IPS-20b (cell line): ENCODE results near the gene CRYBA1.
A peak's percentile ranks its signal among the peaks of the same experiment; 100 is the strongest.
"Not testable (repeated sequence)": the region's sequence is repeated elsewhere in the genome, so short reads cannot be mapped to it uniquely, and the experiment has no call there.

Experiments
- H3K27ac ChIP-seq: one replicate; pipeline ENCODE4 v1.5.1; 2013; ENCODE audit warnings: low read length
- H3K27me3 ChIP-seq: 2 replicates; pipeline ENCODE4 v1.6.1; 2013; ENCODE audit warnings: mild to moderate bottlenecking, low read length, inconsistent platforms; ENCODE audit not compliant: insufficient read depth
- H3K36me3 ChIP-seq: 2 replicates; pipeline ENCODE4 v1.6.1; 2013; ENCODE audit warnings: low read depth, mild to moderate bottlenecking, inconsistent platforms, low read length, moderate library complexity; ENCODE audit not compliant: insufficient read depth
- H3K4me1 ChIP-seq: 2 replicates; pipeline ENCODE4 v1.6.1; 2013; ENCODE audit warnings: mild to moderate bottlenecking, control low read depth, inconsistent platforms, low read length, moderate library complexity; ENCODE audit not compliant: insufficient read depth
- H3K4me3 ChIP-seq: 2 replicates; pipeline ENCODE4 v1.5.1; 2013; ENCODE audit warnings: mild to moderate bottlenecking, low read length, inconsistent platforms
- H3K9ac ChIP-seq: 2 replicates; pipeline ENCODE4 v1.6.1; 2013; ENCODE audit warnings: low read depth, mild to moderate bottlenecking, inconsistent platforms, low read length, moderate library complexity
- H3K9me3 ChIP-seq: 2 replicates; pipeline ENCODE4 v1.6.1; 2013; ENCODE audit warnings: mild to moderate bottlenecking, low read depth, low read length, inconsistent platforms; ENCODE audit not compliant: insufficient read depth

CRYBA1 gene

DNA sequence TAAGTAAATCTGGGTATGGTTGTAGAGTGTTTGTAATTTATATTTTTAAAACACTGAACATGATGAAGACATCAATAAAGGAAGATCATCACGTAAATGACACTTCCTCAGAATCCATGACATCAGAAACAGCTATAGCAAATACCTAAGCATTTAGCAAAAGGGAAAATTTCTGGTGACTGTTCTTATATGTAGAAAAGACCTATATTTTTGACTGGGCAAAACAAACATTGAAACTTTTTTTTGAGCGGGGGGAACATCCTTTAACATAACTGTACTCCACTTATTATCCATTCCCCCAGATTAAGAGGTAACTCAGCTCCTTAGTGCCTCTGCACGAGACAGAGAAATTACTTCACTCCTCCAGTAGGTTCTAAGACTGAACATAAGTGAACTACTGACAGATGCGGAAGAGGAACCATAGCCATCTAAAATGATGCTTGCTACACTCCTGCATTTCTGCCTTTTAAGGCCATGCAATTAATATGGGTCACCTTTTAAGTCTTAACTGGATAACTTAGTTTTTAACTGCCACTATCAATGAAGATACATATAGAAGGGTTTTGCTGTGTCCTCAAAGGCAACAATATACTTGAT lies 9.4 kb downstream of the CRYBA1 start:
- Histone ChIP-seq H3K9me3 (no peaks in the 10 kb centered on the region), H3K27ac (no peak overlapping the region), H3K36me3 (peaks cover 34% of the 10 kb centered on the region), H3K4me3 (no peak overlapping the region), H3K27me3 (no peaks in the 10 kb centered on the region), H3K9ac (no peak overlapping the region), H3K4me1 (no peaks in the 10 kb centered on the region; the same call in 1 of the 2 replicates)

- Histone ChIP-seq H3K36me3 (peaks cover 43% of the 10 kb centered on the region), H3K4me3 (no peak overlapping the region), H3K27me3 (no peaks in the 10 kb centered on the region), H3K9ac (no peak overlapping the region), H3K9me3 (no peaks in the 10 kb centered on the region), H3K27ac (no peak overlapping the region), H3K4me1 (no peaks in the 10 kb centered on the region; the same call in 1 of the 2 replicates)
Measured at GRCh38 chr17:29256735-29257466, 10.2 kb downstream of the CRYBA1 start.

- Histone ChIP-seq H3K36me3 (peaks cover 51% of the 10 kb centered on the region), H3K27ac (no peak overlapping the region), H3K9me3 (no peaks in the 10 kb centered on the region), H3K4me3 (no peak overlapping the region), H3K4me1 (no peaks in the 10 kb centered on the region; the same call in 1 of the 2 replicates), H3K27me3 (no peaks in the 10 kb centered on the region), H3K9ac (no peak overlapping the region)
Measured at GRCh38 chr17:29257756-29258155, 11.1 kb downstream of the CRYBA1 start.

DNA sequence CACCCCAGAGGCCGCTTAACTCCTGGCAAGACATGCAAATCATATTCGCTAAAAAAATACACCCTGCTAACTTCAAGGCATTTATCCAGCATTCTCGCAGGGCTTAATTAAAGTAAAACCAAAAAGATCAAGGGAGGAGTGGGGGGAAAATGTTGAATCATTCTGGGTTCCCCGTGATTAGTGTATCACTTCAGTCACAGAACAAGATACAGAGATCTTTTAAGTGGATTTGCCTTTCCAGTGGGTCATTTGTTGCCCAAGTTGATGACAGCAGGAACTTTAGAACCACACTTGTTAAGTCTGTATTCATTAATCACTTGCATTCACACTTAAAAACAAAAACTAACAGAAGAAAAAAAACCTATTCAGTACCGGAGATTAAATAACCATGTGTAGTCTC lies 17.3 kb downstream of the CRYBA1 start:
- Histone ChIP-seq H3K27ac (no peak overlapping the region), H3K4me1 (no peaks in the 10 kb centered on the region; the same call in 1 of the 2 replicates), H3K9ac (no peak overlapping the region), H3K4me3 (no peak overlapping the region), H3K9me3 (no peaks in the 10 kb centered on the region), H3K36me3 (peaks cover 88% of the 10 kb centered on the region), H3K27me3 (no peaks in the 10 kb centered on the region)

GRCh38 chr17:29271980-29272379 lies 25.3 kb downstream of the CRYBA1 start:
- peaks cover 77% of the 10 kb centered on the region for H3K36me3 ChIP-seq
- H3K9me3 ChIP-seq, H3K27me3 ChIP-seq, H3K9ac ChIP-seq, H3K4me1 ChIP-seq, H3K4me3 ChIP-seq, H3K27ac ChIP-seq: not testable (repeated sequence)

- Histone ChIP-seq H3K4me3 (no peak overlapping the region), H3K27me3 (no peaks in the 10 kb centered on the region), H3K4me1 (no peaks in the 10 kb centered on the region), H3K27ac (no peak overlapping the region), H3K9ac (no peak overlapping the region), H3K9me3 (no peaks in the 10 kb centered on the region), H3K36me3 (peaks cover 77% of the 10 kb centered on the region)
Measured at GRCh38 chr17:29273924-29274323, 27.3 kb downstream of the CRYBA1 start.

DNA sequence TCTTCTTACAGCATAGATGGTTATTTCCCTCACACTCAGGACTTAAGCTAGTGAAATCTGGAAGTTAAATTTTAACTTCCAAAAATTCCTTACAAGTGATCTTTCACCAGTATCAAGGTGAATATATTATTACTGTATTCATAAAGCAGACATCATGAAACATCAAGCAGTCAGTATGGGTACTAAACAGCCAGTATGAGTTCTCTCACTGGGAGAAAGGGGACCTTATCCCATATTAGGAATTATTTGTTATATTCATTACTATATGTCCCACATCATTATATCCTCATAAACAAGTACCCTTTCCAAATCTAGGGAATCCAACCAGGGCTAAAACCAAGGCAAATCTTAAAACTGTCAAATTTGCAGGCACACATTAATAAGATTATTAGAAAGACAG lies 32.0 kb downstream of the CRYBA1 start:
- H3K27ac ChIP-seq, result no peak overlapping the region
- no peak overlapping the region for H3K9ac ChIP-seq
- no peaks in the 10 kb centered on the region for H3K9me3 ChIP-seq
- H3K4me1 ChIP-seq, result no peaks in the 10 kb centered on the region
- H3K27me3 ChIP-seq, result no peaks in the 10 kb centered on the region
- H3K4me3 ChIP-seq, result no peak overlapping the region
- peaks cover 85% of the 10 kb centered on the region for H3K36me3 ChIP-seq

DNA sequence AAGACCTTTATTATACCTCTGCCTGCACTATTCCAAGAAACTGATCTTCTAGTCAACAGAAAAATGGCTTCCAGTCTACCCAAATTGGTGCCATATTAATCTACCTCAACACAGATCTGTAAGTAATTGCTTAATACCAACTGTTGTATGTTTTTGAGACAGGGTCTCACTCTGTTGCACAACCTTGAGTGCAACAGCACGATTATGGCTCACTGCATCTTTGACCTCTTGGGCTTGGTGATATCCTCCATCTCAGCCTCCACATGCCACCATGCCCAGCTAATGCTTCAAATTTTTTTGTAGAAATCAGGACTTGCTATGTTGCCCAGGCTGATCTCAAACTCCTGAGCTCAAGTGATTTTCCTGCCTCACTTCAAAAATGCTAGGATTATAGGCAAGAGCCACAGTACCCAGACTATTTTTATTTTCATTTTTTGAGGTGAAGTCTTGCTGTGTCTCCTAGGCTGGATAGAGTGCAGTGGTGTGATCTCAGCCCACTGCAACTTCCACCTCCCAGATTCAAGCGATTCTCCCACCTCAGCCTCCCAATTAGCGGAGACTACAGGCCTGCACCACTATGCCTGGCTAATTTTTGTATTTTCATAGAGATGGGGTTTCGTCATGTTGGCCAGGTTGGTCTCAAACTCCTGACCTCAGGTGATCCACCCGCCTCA lies 32.9 kb downstream of the CRYBA1 start:
- H3K9me3 ChIP-seq, result no peaks in the 10 kb centered on the region
- H3K27me3 ChIP-seq, result no peaks in the 10 kb centered on the region
- H3K4me1 ChIP-seq, result no peaks in the 10 kb centered on the region
- no peak overlapping the region for H3K27ac ChIP-seq
- H3K4me3 ChIP-seq, result no peak overlapping the region
- H3K36me3 ChIP-seq, result peaks cover 83% of the 10 kb centered on the region
- H3K9ac ChIP-seq, result no peak overlapping the region

DNA sequence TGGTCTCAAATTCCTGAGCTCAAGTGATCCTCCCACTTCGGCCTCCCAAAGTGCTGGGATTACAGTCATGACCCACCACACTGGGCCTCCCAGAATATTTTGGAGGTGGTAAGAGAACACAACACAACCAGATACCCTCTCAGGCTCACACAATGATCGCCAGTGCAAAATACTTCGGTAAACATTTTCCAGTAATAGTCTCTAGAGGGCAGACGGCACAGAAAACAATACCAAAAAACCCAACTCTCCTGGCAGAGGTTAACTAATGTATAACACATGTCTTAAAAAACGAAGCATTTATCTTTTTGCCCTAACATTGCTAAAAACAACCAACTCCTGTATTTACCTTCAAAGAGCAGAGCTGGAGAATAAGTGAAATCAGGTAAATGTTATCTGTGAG lies 36.8 kb downstream of the CRYBA1 start:
- H3K36me3 ChIP-seq, result peaks cover 89% of the 10 kb centered on the region

GRCh38 chr17:29283961-29284360 lies 37.3 kb downstream of the CRYBA1 start:
- Histone ChIP-seq H3K27me3 (no peaks in the 10 kb centered on the region), H3K36me3 (peaks cover 89% of the 10 kb centered on the region), H3K4me1 (no peaks in the 10 kb centered on the region; the same call in 1 of the 2 replicates), H3K4me3 (no peak overlapping the region), H3K9ac (no peak overlapping the region), H3K9me3 (no peaks in the 10 kb centered on the region), H3K27ac (no peak overlapping the region)

More for the DNA sequence above, 36.8 kb downstream of the CRYBA1 start:
- Histone ChIP-seq H3K4me1 (no peaks in the 10 kb centered on the region; the same call in 1 of the 2 replicates), H3K27ac (no peak overlapping the region), H3K4me3 (no peak overlapping the region), H3K27me3 (no peaks in the 10 kb centered on the region), H3K9me3 (no peaks in the 10 kb centered on the region), H3K9ac (no peak overlapping the region)

DNA sequence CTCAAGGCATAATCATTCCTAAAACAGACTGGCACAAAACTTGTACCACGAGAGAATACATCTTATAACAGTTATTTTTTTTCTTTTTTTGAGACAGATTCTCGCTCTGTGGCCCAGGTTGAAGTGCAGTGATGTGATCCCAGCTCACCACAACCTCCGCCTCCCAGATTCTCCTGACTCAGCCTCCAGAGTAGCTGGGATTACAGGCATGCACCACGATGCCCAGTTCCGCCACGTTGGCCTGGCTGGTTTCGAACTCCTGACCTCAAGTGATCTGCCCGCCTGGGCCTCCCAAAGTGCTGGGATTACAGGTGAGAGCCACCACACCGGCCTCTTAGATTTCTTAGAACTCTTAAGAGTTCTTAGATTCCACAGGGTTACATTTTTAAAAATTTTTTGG lies 43.2 kb downstream of the CRYBA1 start:
- H3K9me3 ChIP-seq, result no peaks in the 10 kb centered on the region
- H3K4me1 ChIP-seq, result peaks cover 4% of the 10 kb centered on the region
- H3K27ac ChIP-seq, result no peak overlapping the region
- no peaks in the 10 kb centered on the region for H3K27me3 ChIP-seq
- H3K9ac ChIP-seq, result no peak overlapping the region
- peak overlapping the region; percentile 96; the same call in 1 of the 2 replicates for H3K4me3 ChIP-seq
- H3K36me3 ChIP-seq, result peaks cover 59% of the 10 kb centered on the region
